ENCODE data around the gene FAM240B.

The FAM240B gene

GRCh38 chr9:38694676-38695075 is 25.3 kb downstream of the FAM240B start:
- Histone ChIP-seq H3K9ac (ENCODE audit: low read length) (no peak overlapping the region), H3K9me2 (ENCODE audit: low read depth, low read length) (no peaks in the 10 kb centered on the region), H3K27me3 (ENCODE audit: insufficient read depth, low read length) (no peaks in the 10 kb centered on the region), H4K20me1 (ENCODE audit: insufficient read depth, low read length) (no peaks in the 10 kb centered on the region), H3K27ac (ENCODE audit: low read depth, low read length, poor library complexity, severe bottlenecking) (no peak overlapping the region), H3K9me3 (ENCODE audit: low read length) (no peaks in the 10 kb centered on the region), H3F3A (ENCODE audit: insufficient read depth, low read length) (no peaks in the 10 kb centered on the region), H3K4me3 (ENCODE audit: low read depth, low read length, poor library complexity, severe bottlenecking) (no peak overlapping the region), H3K36me3 (ENCODE audit: insufficient read depth, low read length) (no peaks in the 10 kb centered on the region), H3K4me2 (ENCODE audit: low read length) (no peak overlapping the region), H2AFZ (ENCODE audit: low read length) (no peak overlapping the region), H3K79me2 (ENCODE audit: insufficient read depth, low read length) (no peaks in the 10 kb centered on the region), H3K4me1 (ENCODE audit: insufficient read depth, low read length, severe bottlenecking) (no peaks in the 10 kb centered on the region)
- TF ChIP-seq CTCF (IDR thresholded peaks at IDR 0.05; ENCODE audit: low read length) (no peak), EZH2 (IDR thresholded peaks at IDR 0.05; ENCODE audit: borderline replicate concordance, low read length) (no peak)

GRCh38 chr9:38692707-38693106 is 27.2 kb downstream of the FAM240B start:
- no peak overlapping the region for H3K4me3 ChIP-seq (ENCODE audit: low read depth, low read length, poor library complexity, severe bottlenecking)

GRCh38 chr9:38690574-38690973 is 29.4 kb downstream of the FAM240B start:
- no peak overlapping the region for H3K27ac ChIP-seq (ENCODE audit: low read depth, low read length, poor library complexity, severe bottlenecking)
- H2AFZ ChIP-seq (ENCODE audit: low read length): no peak overlapping the region

More at GRCh38 chr9:38692707-38693106, 27.2 kb downstream of the FAM240B start:
- Histone ChIP-seq H3K9ac (ENCODE audit: low read length) (no peak overlapping the region), H3K4me1 (ENCODE audit: insufficient read depth, low read length, severe bottlenecking) (no peaks in the 10 kb centered on the region), H4K20me1 (ENCODE audit: insufficient read depth, low read length) (no peaks in the 10 kb centered on the region), H3K9me3 (ENCODE audit: low read length) (no peaks in the 10 kb centered on the region), H3K27ac (ENCODE audit: low read depth, low read length, poor library complexity, severe bottlenecking) (no peak overlapping the region), H2AFZ (ENCODE audit: low read length) (no peak overlapping the region), H3K79me2 (ENCODE audit: insufficient read depth, low read length) (no peaks in the 10 kb centered on the region), H3K27me3 (ENCODE audit: insufficient read depth, low read length) (no peaks in the 10 kb centered on the region), H3K9me2 (ENCODE audit: low read depth, low read length) (no peaks in the 10 kb centered on the region), H3K4me2 (ENCODE audit: low read length) (no peak overlapping the region), H3F3A (ENCODE audit: insufficient read depth, low read length) (no peaks in the 10 kb centered on the region), H3K36me3 (ENCODE audit: insufficient read depth, low read length) (no peaks in the 10 kb centered on the region)
- TF ChIP-seq EZH2 (IDR thresholded peaks at IDR 0.05; ENCODE audit: borderline replicate concordance, low read length) (no peak), CTCF (IDR thresholded peaks at IDR 0.05; ENCODE audit: low read length) (no peak)

More at GRCh38 chr9:38690574-38690973, 29.4 kb downstream of the FAM240B start:
- no peaks in the 10 kb centered on the region for H4K20me1 ChIP-seq (ENCODE audit: insufficient read depth, low read length)
- H3K9ac ChIP-seq (ENCODE audit: low read length): no peak overlapping the region
- no peaks in the 10 kb centered on the region for H3F3A ChIP-seq (ENCODE audit: insufficient read depth, low read length)
- no peak overlapping the region for H3K4me2 ChIP-seq (ENCODE audit: low read length)
- H3K79me2 ChIP-seq (ENCODE audit: insufficient read depth, low read length): no peaks in the 10 kb centered on the region
- H3K9me3 ChIP-seq (ENCODE audit: low read length): no peaks in the 10 kb centered on the region
- H3K4me3 ChIP-seq (ENCODE audit: low read depth, low read length, poor library complexity, severe bottlenecking): no peak overlapping the region
- H3K27me3 ChIP-seq (ENCODE audit: insufficient read depth, low read length): no peaks in the 10 kb centered on the region
- no peaks in the 10 kb centered on the region for H3K9me2 ChIP-seq (ENCODE audit: low read depth, low read length)
- H3K36me3 ChIP-seq (ENCODE audit: insufficient read depth, low read length): no peaks in the 10 kb centered on the region
- TF ChIP-seq CTCF (IDR thresholded peaks at IDR 0.05; ENCODE audit: low read length) (no peak), EZH2 (IDR thresholded peaks at IDR 0.05; ENCODE audit: borderline replicate concordance, low read length) (no peak)
- H3K4me1 ChIP-seq (ENCODE audit: insufficient read depth, low read length, severe bottlenecking): no peaks in the 10 kb centered on the region

Data from OCI-LY1 (cell line).